Heart right ventricle (tissue), 16 donors: ENCODE results near the gene PHF12. TPM values are rescaled to one million over a fixed set of nuclear protein-coding genes. Genes with fewer than 3 reads are reported as not detected.

Experiments
- ATAC-seq, 8 donors: fragments of 200-7000 bp; cut with Tn5 transposase; one replicate each; pipeline ENCODE4 v1.9.1; 2020; ENCODE audit warnings: mild to moderate bottlenecking in 8 of 8, moderate library complexity in 8 of 8, moderate number of reproducible peaks in 1 of 8
- DNase-seq, 2 donors: peaks; one replicate each; pipeline ENCODE4 v3.0.0-alpha.2; 2020
- H3K27ac ChIP-seq, 10 donors: fragments of 200-600 bp; sonication (generic) in 2 of 10; one replicate each; pipeline versions ENCODE4 v1.5.0 to v1.8.0; 2020 to 2022; ENCODE audit warnings: mild to moderate bottlenecking in 3 of 10
- H3K27me3 ChIP-seq, 7 donors: fragments of 200-600 bp; one replicate each; pipeline ENCODE4 v1.8.0; 2021 to 2022; ENCODE audit warnings: mild to moderate bottlenecking in 2 of 7
- H3K36me3 ChIP-seq, 9 donors: fragments of 200-600 bp; sonication (generic) in 1 of 9; one replicate each; pipeline versions ENCODE4 v1.5.0 to v1.8.0; 2020 to 2022; ENCODE audit warnings: mild to moderate bottlenecking in 2 of 9
- H3K4me1 ChIP-seq, 9 donors: fragments of 200-600 bp; sonication (generic) in 1 of 9; one replicate each; pipeline versions ENCODE4 v1.5.0 to v1.8.0; 2020 to 2022; ENCODE audit warnings: mild to moderate bottlenecking in 4 of 9
- H3K4me3 ChIP-seq, 10 donors: fragments of 200-600 bp; sonication (generic) in 2 of 10; one replicate each; pipeline versions ENCODE4 v1.5.0 to v1.8.0; 2020 to 2022; ENCODE audit warnings: mild to moderate bottlenecking in 7 of 10, moderate library complexity in 2 of 10
- H3K9me3 ChIP-seq, 11 donors: fragments of 200-600 bp in 10 of 11; sonication (generic) in 2 of 11; one replicate each; pipeline versions ENCODE4 v1.5.0 to v1.8.0; 2013 to 2022; ENCODE audit warnings: mild to moderate bottlenecking in 2 of 11, control low read depth in 1 of 11, moderate library complexity in 1 of 11
- CTCF ChIP-seq, 9 donors: fragments of 200-600 bp; sonication (generic) in 2 of 9; IDR thresholded peaks; one replicate each; pipeline versions ENCODE4 v1.5.0 to v1.8.0; 2021 to 2022; ENCODE audit warnings: antibody characterized with exemption in 9 of 9, mild to moderate bottlenecking in 5 of 9, moderate library complexity in 1 of 9
- WGBS, 2 donors: extraction: QIAGEN DNeasy Blood & Tissue Kit; methylation state at CpG; one replicate each; pipeline ENCODE4 v1.1.7; 2013; ENCODE audit warnings: inconsistent platforms in 1 of 2; 5-methylcytosine and 5-hydroxymethylcytosine counted together
- intact Hi-C, 10 donors: fragments of 100-400 bp; cut with DNase I; formaldehyde crosslinking; loops; one replicate each; pipeline versions ENCODE4 v1.11.1 to v1.14.2; 2022
- polyA plus RNA-seq, 2 donors: library from polyadenylated mRNA; stranded (reverse); fragments of 200-250 nt; gene quantifications; one replicate each; pipeline ENCODE4 v1.2.3, GENCODE V29; 2013
- total RNA-seq, 10 donors: library from RNA; stranded (reverse); fragmentation: NEBNext Ultra II Directional in 3 of 10; extraction: Animal tissue kit (Norgen Biotek cat#: 25700) in 3 of 10; gene quantifications; one replicate each; pipeline versions ENCODE4 v1.2.1 to v1.2.4, GENCODE V29; 2021 to 2023
- donor health status: Arrhythmogenic right ventricular cardiomyopathy.
- donor health status: ischemic (EF 13 %, LVEDD 7.1; RV severe dilation, severe dysfunction).
- donor health status: healthy with polysubstance abuse.
- donor health status: DM: no; HTN: yes; CAD: no.
- donor health status: DM: no; HTN: no; CAD: no.
- donor health status: ischemic (EF 25% LVEDD 6.9; RV normal size, moderate dysfunction).
- donor health status: ischemic (EF 25% LVEDD 5.7; RV mildly dilated, moderate dysfunction).
- donor health status: healthy.
- donor health status: DM: yes; HTN: yes; CAD: no.
- donor health status: Ischemic cardiomyopathy.
- donor health status: ischemic (EF 35%, LVEDD 5.7; RV mildly dilated, moderate dysfunction).
- donor health status: nonischemic (EF 11% LVEDD 7.7; RV severe dilation, severe dysfunction).
- donor health status: DM: yes; HTN: yes; CAD: no.
- donor health status: PGD.
- donor health status: ischemic (EF 29% LVEDD 5.4; RV normal size, mild dysfunction).
- donor health status: nonischemic (EF 23%, LVEDD 6.1; RV moderate dilation, normal function).

The PHF12 gene
- total and polyA plus RNA-seq, 12 donors = 7.3 to 28.0 (median 20.9) TPM

GRCh38 chr17:28975031-28975430 is 23.7 kb upstream of the PHF12 start:
- 69 to 86% methylated on average over 2 of the region's 2 CpGs for WGBS, 2 donors
- H3K4me1 ChIP-seq = peaks cover 3 to 58% (median 44%) of the 10 kb centered on the region in 9 donors
- peak in 2 of 8 donors; percentile 11 to 18 for ATAC-seq
- intact Hi-C loops = loop anchor here in 1 of 10 donors (5.0 kb wide), 1 partner anchor 52 kb away; no protein-coding TSS in a partner anchor
- H3K36me3 ChIP-seq = no peaks in the 10 kb centered on the region
- no peaks in the 10 kb centered on the region for H3K27me3 ChIP-seq
- no peak for DNase-seq
- no peak for TF ChIP-seq CTCF (IDR thresholded peaks at IDR 0.05)
- peak overlapping the region in 5 of 10 donors; percentile 20 to 71 (median 49) for H3K27ac ChIP-seq
- H3K4me3 ChIP-seq = no peak overlapping the region
- no peaks in the 10 kb centered on the region for H3K9me3 ChIP-seq

GRCh38 chr17:28974451-28974850 is 23.1 kb upstream of the PHF12 start:
- TF ChIP-seq CTCF (IDR thresholded peaks at IDR 0.05) = no peak
- peak; percentile 35 to 41 for DNase-seq
- 50 to 61% methylated on average over 4 of the region's 4 CpGs for WGBS, 2 donors
- Histone ChIP-seq H3K4me1 (peaks cover 3 to 59% (median 44%) of the 10 kb centered on the region in 9 donors), H3K9me3 (no peaks in the 10 kb centered on the region), H3K4me3 (no peak overlapping the region), H3K36me3 (no peaks in the 10 kb centered on the region), H3K27me3 (no peaks in the 10 kb centered on the region), H3K27ac (peak overlapping the region in 9 of 10 donors; percentile 20 to 81 (median 55))
- intact Hi-C loops = no loop called here
- peak in 7 of 8 donors; percentile 13 to 72 (median 41) for ATAC-seq

GRCh38 chr17:28973425-28973824 is 22.1 kb upstream of the PHF12 start:
- Histone ChIP-seq H3K4me1 (peaks cover 5 to 67% (median 48%) of the 10 kb centered on the region in 9 donors), H3K27me3 (no peaks in the 10 kb centered on the region), H3K9me3 (no peaks in the 10 kb centered on the region), H3K4me3 (no peak overlapping the region), H3K27ac (peak overlapping the region; percentile 23 to 81 (median 61)), H3K36me3 (no peaks in the 10 kb centered on the region)
- 21 to 48% methylated on average over 2 of the region's 2 CpGs for WGBS, 2 donors
- DNase-seq (peak; percentile 82 to 83), ATAC-seq (peak; percentile 74 to 93 (median 84))
- TF ChIP-seq CTCF (IDR thresholded peaks at IDR 0.05) = peak in 4 of 9 donors; percentile 15 to 30 (median 22)
- intact Hi-C loops = loop anchor here in 1 of 10 donors (1.0 kb wide), 1 partner anchor 135 kb away; no protein-coding TSS in a partner anchor

- no peak overlapping the region for H3K27ac ChIP-seq
- H3K27me3 ChIP-seq = no peaks in the 10 kb centered on the region
- peaks cover 6 to 77% (median 58%) of the 10 kb centered on the region in 9 donors for H3K4me1 ChIP-seq
- TF ChIP-seq CTCF (IDR thresholded peaks at IDR 0.05) = no peak
- ATAC-seq = no peak
- no peaks in the 10 kb centered on the region for H3K36me3 ChIP-seq
- no peaks in the 10 kb centered on the region for H3K9me3 ChIP-seq
- no peak for DNase-seq
- no peak overlapping the region for H3K4me3 ChIP-seq
- intact Hi-C loops = no loop called here
- WGBS, 2 donors = 67 to 72% methylated on average over 10 of the region's 10 CpGs
Measured at GRCh38 chr17:28972437-28972836, 21.1 kb upstream of the PHF12 start.
